ENCODE data around the gene SMO.
A peak's percentile ranks its signal among the peaks of the same experiment; 100 is the strongest.
"Not testable (repeated sequence)": the region's sequence is repeated elsewhere in the genome, so short reads cannot be mapped to it uniquely, and the experiment has no call there.

SMO gene

GRCh38 chr7:129219166-129219565, 30.7 kb downstream of the SMO start:
- not testable (repeated sequence) for H3K36me3 Mint-ChIP-seq (ENCODE audit: insufficient read depth); ATAC-seq (replicated peaks); H3K9me3 Mint-ChIP-seq; H3K27ac Mint-ChIP-seq; DNase-seq; H3K4me1 Mint-ChIP-seq (ENCODE audit: low read depth in 2 of 2); H3K4me3 Mint-ChIP-seq
- peaks cover 6 to 19% of the 10 kb centered on the region in 2 donors for H3K27me3 Mint-ChIP-seq

GRCh38 chr7:129222064-129222463, 33.6 kb downstream of the SMO start:
- Mint-ChIP-seq H3K36me3 (ENCODE audit: insufficient read depth) (peaks cover 6% of the 10 kb centered on the region), H3K4me3 (no peak overlapping the region), H3K9me3 (no peaks in the 10 kb centered on the region), H3K27ac (no peak overlapping the region), H3K27me3 (peaks cover 6 to 13% of the 10 kb centered on the region in 2 donors), H3K4me1 (ENCODE audit: low read depth in 2 of 2) (peaks cover 17 to 25% of the 10 kb centered on the region in 2 donors)
- ATAC-seq (replicated peaks) (no peak), DNase-seq (no peak)

GRCh38 chr7:129224251-129225205, 36.1 kb downstream of the SMO start, which contains the start of gene AHCYL2:
TSS of gene AHCYL2 (plus strand) at chr7:129225030.
- H3K4me3 Mint-ChIP-seq, result peak within 1 kb of the TSS; percentile 89 to 90
- H3K4me1 Mint-ChIP-seq (ENCODE audit: low read depth in 2 of 2), result peaks cover 15 to 22% of the 10 kb centered on the region in 2 donors
- H3K36me3 Mint-ChIP-seq (ENCODE audit: insufficient read depth), result peaks cover 6% of the 10 kb centered on the region
- DNase-seq, result peak; percentile 89 to 92 (median 90)
- peak within 1 kb of the TSS; percentile 84 to 93 for H3K27ac Mint-ChIP-seq
- H3K27me3 Mint-ChIP-seq, result no peaks in the 10 kb centered on the region
- no peaks in the 10 kb centered on the region for H3K9me3 Mint-ChIP-seq
- ATAC-seq (replicated peaks), result peak; percentile 88

GRCh38 chr7:129225206-129225930, 36.9 kb downstream of the SMO start:
- H3K36me3 Mint-ChIP-seq (ENCODE audit: insufficient read depth), result peaks cover 6% of the 10 kb centered on the region
- peak; percentile 43 for ATAC-seq (replicated peaks)
- peak; percentile 42 to 50 (median 44) for DNase-seq
- H3K27me3 Mint-ChIP-seq, result no peaks in the 10 kb centered on the region
- peaks cover 15 to 22% of the 10 kb centered on the region in 2 donors for H3K4me1 Mint-ChIP-seq (ENCODE audit: low read depth in 2 of 2)
- H3K27ac Mint-ChIP-seq, result peak overlapping the region; percentile 84 to 93
- H3K9me3 Mint-ChIP-seq, result no peaks in the 10 kb centered on the region
- peak overlapping the region; percentile 89 to 90 for H3K4me3 Mint-ChIP-seq

- H3K4me1 Mint-ChIP-seq (ENCODE audit: low read depth in 2 of 2), result peaks cover 15 to 22% of the 10 kb centered on the region in 2 donors
- peak overlapping the region; percentile 89 to 90 for H3K4me3 Mint-ChIP-seq
- DNase-seq, result no peak
- H3K27ac Mint-ChIP-seq, result peak overlapping the region; percentile 84 to 93
- H3K27me3 Mint-ChIP-seq, result no peaks in the 10 kb centered on the region
- no peak for ATAC-seq (replicated peaks)
- peaks cover 6% of the 10 kb centered on the region for H3K36me3 Mint-ChIP-seq (ENCODE audit: insufficient read depth)
- H3K9me3 Mint-ChIP-seq, result no peaks in the 10 kb centered on the region
Measured at GRCh38 chr7:129225931-129226572, 37.6 kb downstream of the SMO start.

- peaks cover 15 to 27% of the 10 kb centered on the region in 2 donors for H3K4me1 Mint-ChIP-seq (ENCODE audit: low read depth in 2 of 2)
- DNase-seq, result no peak
- no peaks in the 10 kb centered on the region for H3K27me3 Mint-ChIP-seq
- H3K36me3 Mint-ChIP-seq (ENCODE audit: insufficient read depth), result peaks cover 6% of the 10 kb centered on the region
- H3K9me3 Mint-ChIP-seq, result no peaks in the 10 kb centered on the region
- H3K27ac Mint-ChIP-seq, result no peak overlapping the region
- no peak overlapping the region for H3K4me3 Mint-ChIP-seq
- no peak for ATAC-seq (replicated peaks)
Measured at GRCh38 chr7:129227646-129228578, 39.5 kb downstream of the SMO start.

- Mint-ChIP-seq H3K27ac (no peak overlapping the region), H3K4me3 (no peak overlapping the region), H3K4me1 (ENCODE audit: low read depth in 2 of 2) (peaks cover 15 to 29% of the 10 kb centered on the region in 2 donors)
Measured at GRCh38 chr7:129228633-129229032, 40.2 kb downstream of the SMO start.

GRCh38 chr7:129231666-129232065, 43.2 kb downstream of the SMO start:
- DNase-seq (no peak), ATAC-seq (replicated peaks) (no peak)
- Mint-ChIP-seq H3K4me1 (ENCODE audit: low read depth in 2 of 2) (peaks cover 2 to 24% of the 10 kb centered on the region in 2 donors), H3K4me3 (no peak overlapping the region), H3K27ac (no peak overlapping the region), H3K27me3 (no peaks in the 10 kb centered on the region), H3K36me3 (ENCODE audit: insufficient read depth) (peaks cover 5% of the 10 kb centered on the region), H3K9me3 (no peaks in the 10 kb centered on the region)

More at GRCh38 chr7:129228633-129229032, 40.2 kb downstream of the SMO start:
- no peaks in the 10 kb centered on the region for H3K9me3 Mint-ChIP-seq
- H3K36me3 Mint-ChIP-seq (ENCODE audit: insufficient read depth), result peaks cover 6% of the 10 kb centered on the region
- no peaks in the 10 kb centered on the region for H3K27me3 Mint-ChIP-seq
- DNase-seq (no peak), ATAC-seq (replicated peaks) (no peak)

GRCh38 chr7:129238546-129238945, 50.1 kb downstream of the SMO start:
- DNase-seq, result no peak
- Mint-ChIP-seq H3K4me1 (ENCODE audit: low read depth in 2 of 2) (peaks cover 8 to 28% of the 10 kb centered on the region in 2 donors), H3K9me3 (no peaks in the 10 kb centered on the region), H3K27ac (no peak overlapping the region), H3K4me3 (no peak overlapping the region), H3K27me3 (no peaks in the 10 kb centered on the region), H3K36me3 (ENCODE audit: insufficient read depth) (peaks cover 9% of the 10 kb centered on the region)
- no peak for ATAC-seq (replicated peaks)

GRCh38 chr7:129240119-129240820, 51.8 kb downstream of the SMO start:
- no peak overlapping the region for H3K4me3 Mint-ChIP-seq
- H3K4me1 Mint-ChIP-seq (ENCODE audit: low read depth in 2 of 2), result peaks cover 6 to 17% of the 10 kb centered on the region in 2 donors
- no peak overlapping the region for H3K27ac Mint-ChIP-seq
- no peak for ATAC-seq (replicated peaks)
- DNase-seq, result no peak
- no peaks in the 10 kb centered on the region for H3K9me3 Mint-ChIP-seq
- no peaks in the 10 kb centered on the region for H3K27me3 Mint-ChIP-seq
- peaks cover 9% of the 10 kb centered on the region for H3K36me3 Mint-ChIP-seq (ENCODE audit: insufficient read depth)

- no peak overlapping the region for H3K27ac Mint-ChIP-seq
- H3K36me3 Mint-ChIP-seq (ENCODE audit: insufficient read depth), result peaks cover 4% of the 10 kb centered on the region
- ATAC-seq (replicated peaks), result no peak
Measured at GRCh38 chr7:129244220-129244619, 55.8 kb downstream of the SMO start.

GRCh38 chr7:129245533-129245932, 57.1 kb downstream of the SMO start:
- Mint-ChIP-seq H3K36me3 (ENCODE audit: insufficient read depth) (no peaks in the 10 kb centered on the region), H3K4me3 (no peak overlapping the region), H3K27ac (no peak overlapping the region), H3K9me3 (no peaks in the 10 kb centered on the region), H3K4me1 (ENCODE audit: low read depth in 2 of 2) (peaks cover 3% of the 10 kb centered on the region in 2 donors), H3K27me3 (no peaks in the 10 kb centered on the region)
- DNase-seq, result no peak
- ATAC-seq (replicated peaks), result no peak

More at GRCh38 chr7:129244220-129244619, 55.8 kb downstream of the SMO start:
- H3K27me3 Mint-ChIP-seq, result no peaks in the 10 kb centered on the region
- peaks cover 6 to 11% of the 10 kb centered on the region in 2 donors for H3K4me1 Mint-ChIP-seq (ENCODE audit: low read depth in 2 of 2)
- no peaks in the 10 kb centered on the region for H3K9me3 Mint-ChIP-seq
- DNase-seq, result no peak
- H3K4me3 Mint-ChIP-seq, result no peak overlapping the region

Data from effector memory CD8-positive, alpha-beta T cell (primary cell).